Activated naive CD4-positive, alpha-beta T cell treated with anti-CD3 and anti-CD28 coated beads, Interleukin-2, amount 50 U/mL, for 24 hours (primary cell): ENCODE data around the gene ZNF691.
"Not testable (repeated sequence)": the region's sequence is repeated elsewhere in the genome, so short reads cannot be mapped to it uniquely, and the experiment has no call there.

Experiments
- H3K27ac Mint-ChIP-seq: one replicate; pipeline ENCODE4 v1.8.0; 2021; ENCODE audit warnings: mild to moderate bottlenecking, mixed read lengths
- H3K27me3 Mint-ChIP-seq: one replicate; pipeline ENCODE4 v1.8.0; 2021; ENCODE audit warnings: mixed read lengths
- H3K36me3 Mint-ChIP-seq: one replicate; pipeline ENCODE4 v1.8.0; 2021; ENCODE audit warnings: mixed read lengths
- H3K4me1 Mint-ChIP-seq: one replicate; pipeline ENCODE4 v1.8.0; 2021; ENCODE audit warnings: mixed read lengths
- H3K4me3 Mint-ChIP-seq: one replicate; pipeline ENCODE4 v1.8.0; 2021; ENCODE audit warnings: mild to moderate bottlenecking, mixed read lengths
- H3K9me3 Mint-ChIP-seq: one replicate; pipeline ENCODE4 v1.8.0; 2021; ENCODE audit warnings: mixed read lengths

Gene ZNF691

DNA sequence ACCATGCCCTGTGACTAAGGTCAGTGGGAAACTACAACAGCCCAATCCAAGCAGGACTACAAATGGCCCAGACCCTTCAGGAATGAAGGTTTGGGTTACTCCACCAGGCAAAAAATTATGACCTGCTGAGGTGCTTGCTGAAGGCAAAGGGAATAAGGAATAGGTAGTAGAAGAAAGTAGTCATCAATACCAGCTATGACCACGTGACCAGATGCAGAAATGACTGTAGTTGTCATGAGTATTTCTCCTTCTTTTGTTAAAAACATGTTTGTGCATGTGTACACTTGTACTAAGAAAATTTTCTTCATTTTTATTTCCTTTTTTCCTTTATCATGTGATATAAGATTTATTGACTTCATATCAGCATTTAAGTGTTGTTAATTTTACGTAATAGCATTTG is 22.8 kb downstream of the ZNF691 start:
- H3K36me3 Mint-ChIP-seq, H3K27me3 Mint-ChIP-seq, H3K4me1 Mint-ChIP-seq, H3K9me3 Mint-ChIP-seq, H3K4me3 Mint-ChIP-seq, H3K27ac Mint-ChIP-seq: not testable (repeated sequence)

DNA sequence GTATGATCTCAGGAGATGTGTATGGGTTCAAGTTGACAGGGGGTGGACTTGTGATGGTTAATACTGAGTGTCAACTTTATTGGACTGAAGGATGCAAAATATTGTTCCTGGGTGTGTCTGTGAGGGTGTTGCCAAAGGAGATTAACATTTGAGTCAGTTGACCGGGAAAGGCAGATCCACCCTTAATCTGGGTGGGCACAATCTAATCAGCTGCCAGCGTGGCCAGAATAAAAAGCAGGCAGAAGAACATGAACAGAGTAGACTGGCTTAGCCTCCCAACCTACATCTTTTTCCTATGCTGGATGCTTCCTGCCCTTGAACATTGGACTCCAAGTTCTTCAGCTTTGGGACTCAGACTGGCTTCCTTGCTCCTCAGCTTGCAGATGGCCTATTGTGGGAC is 23.3 kb downstream of the ZNF691 start:
- not testable (repeated sequence) for H3K4me3 Mint-ChIP-seq, H3K27ac Mint-ChIP-seq, H3K36me3 Mint-ChIP-seq, H3K27me3 Mint-ChIP-seq, H3K9me3 Mint-ChIP-seq, H3K4me1 Mint-ChIP-seq

DNA sequence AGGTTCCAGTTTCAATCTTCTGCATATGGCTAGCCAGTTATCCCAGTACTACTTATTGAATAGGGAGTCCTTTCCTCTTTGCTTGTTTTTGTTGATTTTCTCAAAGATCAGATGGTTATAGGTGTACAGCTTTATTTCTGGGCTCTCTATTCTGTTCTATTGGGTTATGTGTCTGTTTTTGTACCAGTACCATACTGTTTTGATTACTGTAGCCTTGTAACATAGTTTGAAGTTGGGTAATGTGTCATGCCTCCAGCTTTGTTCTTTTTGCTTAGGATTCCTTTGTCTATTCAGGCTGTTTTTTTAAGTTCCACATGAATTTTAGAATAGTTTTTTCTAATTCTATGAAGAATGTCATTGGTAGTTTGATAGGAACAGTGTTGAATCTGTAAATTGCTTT is 26.7 kb downstream of the ZNF691 start:
- not testable (repeated sequence) for H3K4me1 Mint-ChIP-seq, H3K27ac Mint-ChIP-seq, H3K9me3 Mint-ChIP-seq

DNA sequence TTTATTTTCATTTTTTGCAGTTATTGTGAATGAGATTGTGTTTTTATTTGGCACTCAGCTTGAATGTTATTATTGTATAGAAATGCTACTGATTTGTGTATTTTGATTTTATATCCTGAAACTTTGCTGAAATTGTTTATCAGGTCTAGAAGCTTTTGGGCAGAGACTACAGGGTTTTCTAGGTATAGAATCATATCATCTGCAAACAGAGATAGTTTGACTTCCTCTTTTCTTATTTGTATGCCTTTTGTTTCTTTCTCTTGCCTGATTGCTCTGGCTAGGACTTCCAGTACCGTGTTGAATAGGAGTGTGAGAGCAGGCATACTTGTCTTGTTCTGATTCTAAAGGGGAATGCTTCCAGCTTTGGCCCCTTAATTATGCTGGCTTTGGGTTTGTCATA is 27.3 kb downstream of the ZNF691 start:
- peaks cover 7% of the 10 kb centered on the region for H3K9me3 Mint-ChIP-seq
- H3K4me3 Mint-ChIP-seq, result no peak overlapping the region
- H3K4me1 Mint-ChIP-seq, result peaks cover 4% of the 10 kb centered on the region
- no peak overlapping the region for H3K27ac Mint-ChIP-seq
- H3K27me3 Mint-ChIP-seq, result peaks cover 3% of the 10 kb centered on the region
- no peaks in the 10 kb centered on the region for H3K36me3 Mint-ChIP-seq

More for the DNA sequence above, 26.7 kb downstream of the ZNF691 start:
- H3K4me3 Mint-ChIP-seq, H3K27me3 Mint-ChIP-seq, H3K36me3 Mint-ChIP-seq: not testable (repeated sequence)

DNA sequence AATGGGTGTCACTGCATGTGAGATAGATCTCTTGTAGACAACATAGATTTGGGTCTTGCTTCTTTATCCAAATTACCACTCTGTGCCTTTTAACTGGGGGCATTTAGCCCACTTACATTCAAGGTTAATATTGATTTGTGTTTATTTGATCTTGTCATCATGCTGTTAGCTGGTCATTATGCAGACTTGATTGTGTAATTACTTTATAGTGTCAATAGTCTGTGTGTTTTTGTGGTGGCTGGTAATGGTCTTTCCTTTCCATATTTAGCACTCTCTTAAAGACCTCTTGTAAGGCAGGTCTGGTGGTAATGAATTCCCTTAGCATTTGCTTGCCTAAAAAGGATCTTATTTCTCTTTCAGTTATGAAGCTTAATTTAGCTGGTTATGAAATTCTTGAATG is 29.6 kb downstream of the ZNF691 start:
- Mint-ChIP-seq H3K27me3 (peaks cover 4% of the 10 kb centered on the region), H3K36me3 (no peaks in the 10 kb centered on the region), H3K27ac (no peak overlapping the region), H3K4me3 (no peak overlapping the region), H3K4me1 (peaks cover 4% of the 10 kb centered on the region), H3K9me3 (peaks cover 7% of the 10 kb centered on the region)

DNA sequence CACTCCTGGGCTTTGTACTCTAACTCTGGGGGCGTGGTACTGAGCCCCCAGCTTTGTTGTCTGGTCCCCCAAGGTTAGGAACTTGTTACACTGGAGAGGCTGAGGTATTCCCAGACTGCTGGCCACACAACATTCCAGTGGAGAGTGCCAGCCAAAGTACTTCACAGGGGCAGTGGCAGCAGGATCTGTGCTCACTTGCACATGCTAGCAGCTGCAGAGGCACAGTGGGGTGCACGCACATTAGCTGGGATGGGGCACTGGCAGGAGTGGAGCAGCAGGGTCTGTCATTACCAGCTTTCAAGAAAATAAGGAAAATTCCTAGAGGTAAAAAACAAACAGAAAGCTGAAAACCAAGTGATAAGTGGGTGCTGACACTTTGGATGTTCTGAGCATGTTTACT is 31.0 kb downstream of the ZNF691 start:
- Mint-ChIP-seq H3K36me3 (no peaks in the 10 kb centered on the region), H3K27ac (no peak overlapping the region), H3K9me3 (peaks cover 7% of the 10 kb centered on the region), H3K4me1 (no peaks in the 10 kb centered on the region), H3K4me3 (no peak overlapping the region), H3K27me3 (peaks cover 4% of the 10 kb centered on the region)

DNA sequence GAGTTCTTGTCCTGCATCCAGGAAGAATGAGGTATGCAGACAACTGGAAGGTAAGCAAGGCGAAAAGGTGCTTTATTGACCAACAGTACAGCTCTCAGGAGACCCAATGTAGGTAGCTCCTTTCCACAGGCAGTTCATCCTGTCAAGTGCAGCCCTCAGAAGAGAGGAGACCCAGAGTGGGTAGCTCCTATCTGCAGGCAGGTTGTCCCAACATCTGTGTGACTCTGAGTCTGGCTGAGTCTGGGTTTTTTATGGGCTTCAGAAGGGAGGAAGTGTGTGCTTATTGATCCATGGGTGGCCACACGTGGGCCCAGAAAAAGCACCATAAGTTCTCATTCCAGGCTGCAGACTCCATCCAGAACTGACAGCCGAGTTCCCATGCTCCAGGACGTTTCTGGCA is 34.0 kb downstream of the ZNF691 start:
- peaks cover 4% of the 10 kb centered on the region for H3K27me3 Mint-ChIP-seq

DNA sequence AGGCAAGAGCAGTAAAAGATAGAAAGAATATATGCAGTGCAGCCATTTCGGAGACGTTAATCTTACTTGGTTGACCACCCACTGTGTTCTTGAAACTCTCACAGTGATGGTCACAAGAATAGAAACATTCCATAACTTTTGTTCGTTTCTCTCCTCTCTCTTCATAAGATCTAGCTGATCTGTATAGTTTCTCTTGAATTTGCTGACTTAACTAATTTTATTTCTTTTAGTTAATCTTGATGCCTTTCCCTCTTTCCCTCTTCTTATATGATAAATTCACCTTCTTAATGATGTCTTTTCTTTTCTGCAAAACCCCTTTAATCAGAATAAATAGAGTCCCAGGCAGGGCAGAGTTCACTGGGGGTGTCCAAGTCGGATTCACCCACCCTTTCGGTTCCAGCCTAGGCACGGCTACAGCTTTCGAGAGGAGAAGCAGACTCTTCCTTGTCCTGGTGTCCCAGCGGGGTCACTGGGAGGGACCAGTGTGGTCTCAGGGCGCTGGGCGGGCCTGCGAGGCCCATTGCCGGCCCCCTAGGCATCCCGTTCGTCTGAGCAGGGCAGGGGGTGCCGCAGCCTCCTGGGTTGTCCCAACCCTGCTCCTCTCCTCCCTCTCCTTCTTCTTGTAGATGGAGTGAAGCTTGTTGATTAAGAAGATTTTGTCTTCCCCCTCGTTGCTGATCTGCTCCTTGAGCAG is 39.8 kb downstream of the ZNF691 start:
- Mint-ChIP-seq H3K4me1 (no peaks in the 10 kb centered on the region), H3K27ac (no peak overlapping the region), H3K9me3 (no peaks in the 10 kb centered on the region), H3K27me3 (no peaks in the 10 kb centered on the region), H3K36me3 (no peaks in the 10 kb centered on the region), H3K4me3 (no peak overlapping the region)

More for the DNA sequence above, 34.0 kb downstream of the ZNF691 start:
- Mint-ChIP-seq H3K36me3 (no peaks in the 10 kb centered on the region), H3K4me1 (no peaks in the 10 kb centered on the region), H3K9me3 (no peaks in the 10 kb centered on the region), H3K27ac (no peak overlapping the region), H3K4me3 (no peak overlapping the region)

DNA sequence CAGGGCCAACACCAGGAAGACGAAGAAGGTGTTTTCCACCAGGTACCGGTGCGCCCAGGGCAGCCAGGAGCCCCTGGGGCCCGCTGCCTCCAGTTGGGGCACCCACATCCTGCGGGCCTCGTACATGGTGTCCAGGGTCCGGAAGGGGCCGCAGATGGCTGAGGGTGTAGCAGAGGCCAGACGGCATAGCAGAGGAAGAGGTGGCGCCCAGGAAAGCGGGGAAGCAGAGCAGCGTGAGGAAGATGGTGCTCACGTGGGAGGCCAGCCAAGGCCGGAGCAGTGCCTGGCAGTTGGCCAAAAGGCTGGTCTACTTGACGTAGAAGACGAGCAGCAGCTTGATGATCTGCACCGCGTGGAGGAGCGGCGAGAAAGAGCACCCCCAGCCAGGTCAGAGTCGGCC is 40.4 kb downstream of the ZNF691 start:
- Mint-ChIP-seq H3K27ac (no peak overlapping the region), H3K36me3 (no peaks in the 10 kb centered on the region), H3K4me1 (no peaks in the 10 kb centered on the region), H3K9me3 (no peaks in the 10 kb centered on the region), H3K27me3 (no peaks in the 10 kb centered on the region), H3K4me3 (no peak overlapping the region)

DNA sequence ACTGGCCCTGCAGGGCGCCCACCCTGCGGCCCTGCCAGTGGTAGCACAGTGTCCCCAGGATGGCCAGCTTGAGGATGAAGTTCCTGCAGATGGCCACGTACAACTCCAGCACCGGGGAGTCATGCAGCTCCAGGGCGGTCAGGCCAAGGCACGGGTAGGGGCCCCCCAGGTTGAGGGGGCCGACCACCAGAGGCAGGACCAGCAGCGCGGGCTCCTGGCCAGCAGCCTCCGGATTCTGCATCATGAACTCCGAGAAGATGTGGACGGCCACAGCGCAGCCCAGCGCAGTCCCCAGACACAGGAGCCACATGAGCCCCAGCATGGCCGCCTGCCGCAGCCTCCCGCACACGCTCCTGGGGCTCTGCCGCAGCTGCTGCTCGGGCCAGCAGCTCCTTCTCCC is 41.0 kb downstream of the ZNF691 start:
- no peaks in the 10 kb centered on the region for H3K4me1 Mint-ChIP-seq
- no peak overlapping the region for H3K27ac Mint-ChIP-seq
- H3K4me3 Mint-ChIP-seq, result no peak overlapping the region
- no peaks in the 10 kb centered on the region for H3K27me3 Mint-ChIP-seq
- H3K9me3 Mint-ChIP-seq, result no peaks in the 10 kb centered on the region
- H3K36me3 Mint-ChIP-seq, result no peaks in the 10 kb centered on the region

DNA sequence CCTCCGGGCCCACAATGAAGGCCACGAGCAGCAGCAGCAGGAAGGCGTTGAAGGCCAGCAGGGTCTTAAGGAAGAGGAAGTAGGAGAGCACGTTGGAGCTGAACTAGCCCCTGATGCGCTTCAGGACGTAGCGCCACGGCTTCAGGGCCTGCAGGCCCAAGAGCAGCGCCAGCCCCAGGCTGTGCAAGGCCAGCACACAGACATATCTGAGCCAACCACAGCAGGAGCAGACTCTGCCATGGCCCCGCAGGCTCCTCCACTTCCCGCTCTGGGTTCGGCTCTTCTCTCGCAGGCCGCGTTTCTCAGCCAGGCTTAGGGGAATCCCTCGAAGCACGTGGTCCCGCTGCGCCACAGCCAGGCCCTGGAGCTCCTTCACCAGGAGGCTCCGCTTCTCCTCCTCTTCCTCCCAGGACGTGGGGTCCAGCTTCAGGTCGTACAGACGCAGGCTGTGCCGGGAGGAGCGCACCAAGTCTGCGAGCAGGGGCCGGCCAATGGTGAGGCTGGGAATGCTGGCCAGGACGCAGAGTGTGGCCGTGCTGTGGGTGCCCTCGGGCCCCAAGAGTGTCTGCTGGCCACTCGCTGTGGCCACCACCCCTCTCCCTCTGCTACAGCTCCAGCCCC is 41.7 kb downstream of the ZNF691 start:
- Mint-ChIP-seq H3K36me3 (no peaks in the 10 kb centered on the region), H3K9me3 (no peaks in the 10 kb centered on the region), H3K4me3 (no peak overlapping the region), H3K4me1 (no peaks in the 10 kb centered on the region), H3K27me3 (no peaks in the 10 kb centered on the region), H3K27ac (no peak overlapping the region)

DNA sequence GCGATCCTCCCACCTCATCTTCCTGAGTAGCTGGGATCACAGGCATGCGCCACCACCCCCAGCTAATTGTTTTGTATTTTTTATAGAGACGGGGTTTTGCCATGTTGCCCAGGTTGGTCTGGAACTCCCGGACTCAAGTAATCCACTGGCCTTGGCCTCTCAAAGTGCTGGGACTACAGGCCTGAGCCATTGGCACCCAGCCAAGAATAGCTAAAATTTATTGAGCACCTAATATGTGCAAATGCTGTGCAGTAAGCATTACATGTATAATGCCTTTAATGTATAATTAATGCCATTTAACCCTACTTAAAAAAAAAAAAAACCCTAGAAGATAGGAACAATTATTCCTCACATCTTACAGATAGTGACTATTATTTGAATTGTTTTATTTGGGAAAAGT is 42.9 kb downstream of the ZNF691 start:
- no peaks in the 10 kb centered on the region for H3K9me3 Mint-ChIP-seq
- H3K27me3 Mint-ChIP-seq, result no peaks in the 10 kb centered on the region
- no peaks in the 10 kb centered on the region for H3K4me1 Mint-ChIP-seq
- H3K36me3 Mint-ChIP-seq, result no peaks in the 10 kb centered on the region
- no peak overlapping the region for H3K4me3 Mint-ChIP-seq
- H3K27ac Mint-ChIP-seq, result no peak overlapping the region

DNA sequence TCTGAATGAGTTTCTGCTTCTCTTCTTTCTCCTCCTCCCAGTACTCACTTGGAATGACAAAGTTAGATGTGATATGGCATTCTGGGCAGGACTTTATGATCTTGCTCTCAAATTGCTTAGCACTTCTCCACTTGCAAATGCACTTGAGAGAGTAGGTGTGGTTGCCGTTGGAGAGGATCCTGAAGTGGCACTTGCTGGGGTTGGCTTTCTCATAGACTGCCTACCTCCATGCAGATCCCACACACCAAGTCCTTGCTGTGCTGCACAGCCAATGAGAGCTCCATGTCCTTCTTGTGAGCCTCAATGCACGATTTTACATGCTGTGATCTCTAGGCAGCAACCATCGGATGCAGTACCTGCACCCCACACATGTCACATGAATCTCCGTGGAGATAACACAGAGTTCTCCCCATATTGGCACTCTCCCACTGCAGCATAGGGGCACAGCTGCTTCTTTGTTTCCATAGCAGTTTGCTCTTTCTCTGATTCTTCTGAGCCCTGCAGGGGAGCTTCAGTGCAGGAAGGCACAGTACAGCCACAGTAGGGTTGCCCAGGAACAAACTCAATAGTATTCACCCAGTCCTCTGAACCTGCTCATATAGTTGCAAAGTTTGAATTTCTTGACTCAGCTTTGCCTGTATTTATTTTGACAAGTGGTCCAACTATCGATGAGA is 45.2 kb downstream of the ZNF691 start:
- H3K4me1 Mint-ChIP-seq, result no peaks in the 10 kb centered on the region
- no peaks in the 10 kb centered on the region for H3K36me3 Mint-ChIP-seq
- H3K9me3 Mint-ChIP-seq, result peaks cover 10% of the 10 kb centered on the region
- no peak overlapping the region for H3K4me3 Mint-ChIP-seq
- no peak overlapping the region for H3K27ac Mint-ChIP-seq
- H3K27me3 Mint-ChIP-seq, result no peaks in the 10 kb centered on the region

DNA sequence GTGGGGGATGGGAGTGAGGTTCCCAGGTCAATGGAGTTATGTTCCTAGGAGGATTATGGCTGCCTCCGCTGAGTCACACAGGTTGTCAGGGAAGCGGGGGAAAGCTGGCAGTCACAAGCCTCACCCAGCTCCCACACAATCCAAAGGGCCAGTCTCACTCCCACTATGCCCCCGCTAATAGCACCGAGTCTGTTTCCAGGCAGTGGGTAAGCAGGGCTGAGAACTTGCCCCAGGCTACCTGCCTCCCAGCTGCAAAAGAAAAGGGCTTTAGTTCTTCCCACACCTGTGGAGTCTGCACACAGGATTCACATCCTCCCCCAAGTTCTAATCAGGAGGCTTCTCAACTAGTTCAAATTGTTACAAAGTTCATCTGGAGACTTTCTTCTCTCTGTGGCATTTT is 53.5 kb downstream of the ZNF691 start:
- not testable (repeated sequence) for H3K4me3 Mint-ChIP-seq, H3K27ac Mint-ChIP-seq, H3K36me3 Mint-ChIP-seq, H3K4me1 Mint-ChIP-seq
- peaks cover 11% of the 10 kb centered on the region for H3K27me3 Mint-ChIP-seq
- H3K9me3 Mint-ChIP-seq, result peaks cover 20% of the 10 kb centered on the region
